MM.1S (cell line): ENCODE data around the gene RASGRF2.

Experiments used
- DNase-seq: peaks from one replicate; pipeline ENCODE4 v3.0.0-alpha.2; 2015
- H2AFZ ChIP-seq: fragments of 300-600 bp; sonication (generic); 2 replicates; pipeline ENCODE4 v1.6.0; 2016; ENCODE audit warnings: antibody characterized with exemption, low read length
- H3F3A ChIP-seq: fragments of 300-600 bp; sonication (generic); 2 replicates; pipeline ENCODE4 v1.6.1; 2016; ENCODE audit warnings: mild to moderate bottlenecking, antibody characterized with exemption, low read length, moderate library complexity, mixed read lengths; ENCODE audit not compliant: insufficient read depth
- H3K27ac ChIP-seq: fragments of 300-600 bp; sonication (generic); 2 replicates; pipeline ENCODE4 v1.5.1; 2016; ENCODE audit warnings: mild to moderate bottlenecking, low read length
- H3K27me3 ChIP-seq: fragments of 300-600 bp; sonication (generic); replicated peaks from 2 replicates; pipeline ENCODE4 v1.6.0; 2016; ENCODE audit warnings: low read length; ENCODE audit not compliant: insufficient read depth
- H3K36me3 ChIP-seq: fragments of 300-600 bp; sonication (generic); replicated peaks from 2 replicates; pipeline ENCODE4 v1.6.1; 2016; ENCODE audit warnings: mild to moderate bottlenecking, low read length, mixed read lengths; ENCODE audit not compliant: insufficient read depth
- H3K4me1 ChIP-seq: fragments of 300-600 bp; sonication (generic); 2 replicates; pipeline ENCODE4 v1.6.1; 2016; ENCODE audit warnings: low read length, mixed read lengths
- H3K4me2 ChIP-seq: fragments of 300-600 bp; sonication (generic); 2 replicates; pipeline ENCODE4 v1.6.0; 2016; ENCODE audit warnings: low read depth, low read length
- H3K4me3 ChIP-seq: fragments of 300-600 bp; sonication (generic); 2 replicates; pipeline ENCODE4 v1.5.1; 2016; ENCODE audit warnings: low read length, mixed read lengths
- H3K79me2 ChIP-seq: fragments of 300-600 bp; sonication (generic); 2 replicates; pipeline ENCODE4 v1.6.1; 2016; ENCODE audit warnings: mixed run types, low read length, mixed read lengths
- H3K9ac ChIP-seq: fragments of 300-600 bp; sonication (generic); 2 replicates; pipeline ENCODE4 v1.6.1; 2016; ENCODE audit warnings: low read length, mixed read lengths
- H3K9me2 ChIP-seq: fragments of 300-600 bp; sonication (generic); replicated peaks from 2 replicates; pipeline ENCODE4 v1.6.1; 2016; ENCODE audit warnings: mild to moderate bottlenecking, low read length, mixed read lengths; ENCODE audit not compliant: insufficient read depth
- H3K9me3 ChIP-seq: fragments of 300-600 bp; sonication (generic); replicated peaks from 2 replicates; pipeline ENCODE4 v1.6.1; 2016; ENCODE audit warnings: mild to moderate bottlenecking, low read length, mixed read lengths; ENCODE audit not compliant: insufficient read depth
- H4K20me1 ChIP-seq: fragments of 300-600 bp; sonication (generic); 2 replicates; pipeline ENCODE4 v1.6.1; 2016; ENCODE audit warnings: mild to moderate bottlenecking, low read length, moderate library complexity, mixed read lengths; ENCODE audit not compliant: insufficient read depth
- EZH2 ChIP-seq: fragments of 300-600 bp; sonication (generic); optimal IDR thresholded peaks from 2 replicates; pipeline ENCODE3; 2017; ENCODE audit warnings: low read depth, mild to moderate bottlenecking, antibody characterized with exemption, low read length, mixed read lengths
- EZH2phosphoT487 ChIP-seq: fragments of 300-600 bp; sonication (generic); IDR thresholded peaks from 2 replicates; pipeline ENCODE4 v1.6.1; 2018; ENCODE audit warnings: antibody characterized with exemption, low read length
- TF ChIP-seq, protein P1 (sequence below): fragments of 300-600 bp; sonication (generic); IDR thresholded peaks from 2 replicates; pipeline ENCODE4 v1.5.1; 2016; ENCODE audit warnings: antibody characterized with exemption, low read length, mixed read lengths

RASGRF2 gene

GRCh38 chr5:81212211-81212751 lies 252.1 kb downstream of the RASGRF2 start:
- Histone ChIP-seq H3K9me2 (no peaks in the 10 kb centered on the region), H3K9ac (no peak overlapping the region), H3K27ac (no peak overlapping the region), H3F3A (no peaks in the 10 kb centered on the region), H3K4me3 (no peak overlapping the region), H4K20me1 (no peaks in the 10 kb centered on the region), H2AFZ (no peak overlapping the region), H3K4me2 (no peak overlapping the region), H3K27me3 (no peaks in the 10 kb centered on the region), H3K9me3 (no peaks in the 10 kb centered on the region), H3K4me1 (no peaks in the 10 kb centered on the region), H3K36me3 (no peaks in the 10 kb centered on the region), H3K79me2 (no peaks in the 10 kb centered on the region)
- no peak for DNase-seq
- TF ChIP-seq EZH2phosphoT487 (no peak), EZH2 (no peak)
- TF ChIP-seq, protein P1, sequence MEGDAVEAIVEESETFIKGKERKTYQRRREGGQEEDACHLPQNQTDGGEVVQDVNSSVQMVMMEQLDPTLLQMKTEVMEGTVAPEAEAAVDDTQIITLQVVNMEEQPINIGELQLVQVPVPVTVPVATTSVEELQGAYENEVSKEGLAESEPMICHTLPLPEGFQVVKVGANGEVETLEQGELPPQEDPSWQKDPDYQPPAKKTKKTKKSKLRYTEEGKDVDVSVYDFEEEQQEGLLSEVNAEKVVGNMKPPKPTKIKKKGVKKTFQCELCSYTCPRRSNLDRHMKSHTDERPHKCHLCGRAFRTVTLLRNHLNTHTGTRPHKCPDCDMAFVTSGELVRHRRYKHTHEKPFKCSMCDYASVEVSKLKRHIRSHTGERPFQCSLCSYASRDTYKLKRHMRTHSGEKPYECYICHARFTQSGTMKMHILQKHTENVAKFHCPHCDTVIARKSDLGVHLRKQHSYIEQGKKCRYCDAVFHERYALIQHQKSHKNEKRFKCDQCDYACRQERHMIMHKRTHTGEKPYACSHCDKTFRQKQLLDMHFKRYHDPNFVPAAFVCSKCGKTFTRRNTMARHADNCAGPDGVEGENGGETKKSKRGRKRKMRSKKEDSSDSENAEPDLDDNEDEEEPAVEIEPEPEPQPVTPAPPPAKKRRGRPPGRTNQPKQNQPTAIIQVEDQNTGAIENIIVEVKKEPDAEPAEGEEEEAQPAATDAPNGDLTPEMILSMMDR: no peak

DNA sequence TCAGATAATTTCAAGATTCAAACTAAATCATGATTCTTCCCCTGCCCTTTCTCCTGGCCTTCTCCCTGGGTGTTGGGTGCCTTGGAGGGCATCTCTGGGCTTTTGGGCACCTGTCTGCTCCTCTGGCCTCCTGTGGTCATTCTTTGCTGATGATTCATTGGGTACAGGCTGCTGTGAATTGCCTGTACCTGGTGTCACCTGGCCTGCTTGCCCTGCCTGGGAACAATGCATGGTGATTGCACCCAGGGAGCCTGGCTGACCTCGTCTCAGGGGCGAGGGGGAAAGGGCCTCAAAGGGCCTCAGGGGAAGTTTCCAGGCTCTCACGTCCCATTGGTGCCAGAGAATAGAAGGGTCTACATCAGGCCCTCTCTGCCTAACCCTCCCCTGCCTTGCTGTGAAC lies 252.9 kb downstream of the RASGRF2 start:
- no peak for DNase-seq
- no peaks in the 10 kb centered on the region for H3K27me3 ChIP-seq
- TF ChIP-seq, protein P1: no peak
- TF ChIP-seq EZH2phosphoT487: no peak
- TF ChIP-seq EZH2: no peak

GRCh38 chr5:81214848-81215247 lies 254.7 kb downstream of the RASGRF2 start:
- Histone ChIP-seq H3K4me1 (no peaks in the 10 kb centered on the region), H3K9ac (no peak overlapping the region), H2AFZ (no peak overlapping the region), H3K79me2 (no peaks in the 10 kb centered on the region), H3K4me2 (no peak overlapping the region), H3K9me2 (no peaks in the 10 kb centered on the region), H3K4me3 (no peak overlapping the region), H4K20me1 (no peaks in the 10 kb centered on the region), H3K27ac (no peak overlapping the region), H3K36me3 (no peaks in the 10 kb centered on the region), H3F3A (no peaks in the 10 kb centered on the region), H3K27me3 (no peaks in the 10 kb centered on the region), H3K9me3 (no peaks in the 10 kb centered on the region)
- TF ChIP-seq EZH2phosphoT487: no peak
- TF ChIP-seq EZH2: no peak
- TF ChIP-seq, protein P1: no peak
- no peak for DNase-seq

More for the DNA sequence above, 252.9 kb downstream of the RASGRF2 start:
- no peak overlapping the region for H3K9ac ChIP-seq
- no peak overlapping the region for H2AFZ ChIP-seq
- no peak overlapping the region for H3K27ac ChIP-seq
- H3K79me2 ChIP-seq: no peaks in the 10 kb centered on the region
- no peaks in the 10 kb centered on the region for H3K9me2 ChIP-seq
- H3K4me1 ChIP-seq: no peaks in the 10 kb centered on the region
- no peak overlapping the region for H3K4me3 ChIP-seq
- H3K36me3 ChIP-seq: no peaks in the 10 kb centered on the region
- H3K9me3 ChIP-seq: no peaks in the 10 kb centered on the region
- H3K4me2 ChIP-seq: no peak overlapping the region
- no peaks in the 10 kb centered on the region for H3F3A ChIP-seq
- no peaks in the 10 kb centered on the region for H4K20me1 ChIP-seq
